Measurements from ENCODE around the gene HDAC4.

DNA sequence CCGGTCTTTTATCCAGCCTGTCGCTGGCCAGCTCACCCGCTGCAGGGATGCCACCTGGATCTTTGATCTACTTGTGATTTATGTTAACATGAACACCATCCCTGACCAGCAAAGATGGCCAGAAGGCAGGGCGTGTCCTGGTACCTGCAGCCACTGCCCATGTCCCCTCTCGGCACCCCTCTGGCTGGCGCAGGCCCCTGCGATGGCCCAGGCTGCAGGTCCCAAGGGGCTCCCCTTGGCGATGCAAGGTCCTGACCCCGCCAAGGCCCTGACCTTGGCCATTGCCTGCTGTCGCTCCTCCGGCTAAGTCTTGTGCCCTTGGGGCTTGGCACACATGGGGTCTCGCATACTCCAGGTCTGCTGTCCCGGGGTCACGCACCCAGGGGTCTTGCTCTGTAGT, 338.1 kb downstream of the HDAC4 start:
- TF ChIP-seq, protein P1, sequence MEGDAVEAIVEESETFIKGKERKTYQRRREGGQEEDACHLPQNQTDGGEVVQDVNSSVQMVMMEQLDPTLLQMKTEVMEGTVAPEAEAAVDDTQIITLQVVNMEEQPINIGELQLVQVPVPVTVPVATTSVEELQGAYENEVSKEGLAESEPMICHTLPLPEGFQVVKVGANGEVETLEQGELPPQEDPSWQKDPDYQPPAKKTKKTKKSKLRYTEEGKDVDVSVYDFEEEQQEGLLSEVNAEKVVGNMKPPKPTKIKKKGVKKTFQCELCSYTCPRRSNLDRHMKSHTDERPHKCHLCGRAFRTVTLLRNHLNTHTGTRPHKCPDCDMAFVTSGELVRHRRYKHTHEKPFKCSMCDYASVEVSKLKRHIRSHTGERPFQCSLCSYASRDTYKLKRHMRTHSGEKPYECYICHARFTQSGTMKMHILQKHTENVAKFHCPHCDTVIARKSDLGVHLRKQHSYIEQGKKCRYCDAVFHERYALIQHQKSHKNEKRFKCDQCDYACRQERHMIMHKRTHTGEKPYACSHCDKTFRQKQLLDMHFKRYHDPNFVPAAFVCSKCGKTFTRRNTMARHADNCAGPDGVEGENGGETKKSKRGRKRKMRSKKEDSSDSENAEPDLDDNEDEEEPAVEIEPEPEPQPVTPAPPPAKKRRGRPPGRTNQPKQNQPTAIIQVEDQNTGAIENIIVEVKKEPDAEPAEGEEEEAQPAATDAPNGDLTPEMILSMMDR (IDR thresholded peaks at IDR 0.05), result no peak
- no peak for TF ChIP-seq POLR2A (IDR thresholded peaks at IDR 0.05)

All from testis (tissue), 2 donors.